ENCODE data around the gene LUC7L3.

- TF ChIP-seq CTCF (IDR thresholded peaks at IDR 0.05), result no peak
- TF ChIP-seq ZFX (IDR thresholded peaks at IDR 0.05; ENCODE audit: borderline replicate concordance), result no peak
Observed at GRCh38 chr17:50725769-50726655, 6.6 kb downstream of the LUC7L3 start.
